NCI-H748 (cell line): ENCODE measurements around the gene PARD3B.

Source experiments
- DNase-seq: peaks from one replicate; lab custom pipeline; 2025; ENCODE audit not compliant: unreplicated experiment; lab: John Stamatoyannopoulos, UW

Gene PARD3B

GRCh38 chr2:204931562-204931961 is 386.3 kb downstream of the PARD3B start:
- no peak for DNase-seq

- no peak for DNase-seq
These were observed 388.6 kb downstream of the PARD3B start for GRCh38 chr2:204933735-204934374.

- DNase-seq, result no peak
These were observed 399.7 kb downstream of the PARD3B start for GRCh38 chr2:204944927-204945326.

GRCh38 chr2:204945376-204945775 is 400.1 kb downstream of the PARD3B start:
- no peak for DNase-seq

- no peak for DNase-seq
These were observed 401.6 kb downstream of the PARD3B start for GRCh38 chr2:204946892-204947291.

GRCh38 chr2:204947405-204947804 is 402.1 kb downstream of the PARD3B start:
- DNase-seq, result no peak

- DNase-seq, result no peak
These were observed 402.9 kb downstream of the PARD3B start for GRCh38 chr2:204948024-204948763.

GRCh38 chr2:204948822-204949221 is 403.5 kb downstream of the PARD3B start:
- DNase-seq, result no peak

- DNase-seq, result no peak
These were observed 405.5 kb downstream of the PARD3B start for GRCh38 chr2:204950695-204951346.

- no peak for DNase-seq
These were observed 413.1 kb downstream of the PARD3B start for GRCh38 chr2:204958371-204958770.

- DNase-seq, result no peak
These were observed 419.1 kb downstream of the PARD3B start for GRCh38 chr2:204964414-204964813.

- no peak for DNase-seq
These were observed 421.0 kb downstream of the PARD3B start for GRCh38 chr2:204966245-204966644.

- no peak for DNase-seq
These were observed 422.1 kb downstream of the PARD3B start for GRCh38 chr2:204967199-204967960.

- no peak for DNase-seq
These were observed 426.1 kb downstream of the PARD3B start for GRCh38 chr2:204971206-204971907.

- DNase-seq, result no peak
These were observed 426.9 kb downstream of the PARD3B start for GRCh38 chr2:204972161-204972560.

GRCh38 chr2:204972606-204973336 is 427.5 kb downstream of the PARD3B start:
- no peak for DNase-seq

- DNase-seq, result no peak
These were observed 428.3 kb downstream of the PARD3B start for GRCh38 chr2:204973616-204974015.

GRCh38 chr2:204974487-204974886 is 429.2 kb downstream of the PARD3B start:
- no peak for DNase-seq

- peak; percentile 9 for DNase-seq
These were observed 432.6 kb downstream of the PARD3B start for GRCh38 chr2:204977914-204978313.

GRCh38 chr2:204982303-204982702 is 437.0 kb downstream of the PARD3B start:
- peak; percentile 17 for DNase-seq
